Sigmoid colon (tissue), 4 donors: ENCODE measurements around the gene ARHGEF18.

Experiments used
- EP300 ChIP-seq, 4 donors: sonication (generic); formaldehyde crosslinking; IDR thresholded peaks; one replicate each; pipeline ENCODE4 v1.6.1; 2017; ENCODE audit warnings: antibody characterized with exemption in 4 of 4
- POLR2A ChIP-seq, 2 donors: fragments of 450-650 bp; IDR thresholded peaks; one replicate each; pipeline ENCODE4 v1.6.1; 2016; ENCODE audit warnings: antibody characterized with exemption in 2 of 2, mild to moderate bottlenecking in 2 of 2, moderate library complexity in 2 of 2
- POLR2AphosphoS5 ChIP-seq, 4 donors: sonication (generic); formaldehyde crosslinking; IDR thresholded peaks; one replicate each; pipeline ENCODE4 v1.6.1; 2017; ENCODE audit warnings: antibody characterized with exemption in 4 of 4
- TF ChIP-seq, protein P1 (sequence below), 4 experiments: fragments of 450-650 bp in 3 of 4; fragments of 200-600 bp in 1 of 4; IDR thresholded peaks; one replicate each; pipeline ENCODE4 v1.5.1; 2016 to 2019; ENCODE audit warnings: antibody characterized with exemption in 4 of 4, mild to moderate bottlenecking in 3 of 4, moderate library complexity in 2 of 4

GRCh38 chr19:7351861-7352260 is 3.1 kb downstream of the ARHGEF18 start:
- TF ChIP-seq, protein P1, sequence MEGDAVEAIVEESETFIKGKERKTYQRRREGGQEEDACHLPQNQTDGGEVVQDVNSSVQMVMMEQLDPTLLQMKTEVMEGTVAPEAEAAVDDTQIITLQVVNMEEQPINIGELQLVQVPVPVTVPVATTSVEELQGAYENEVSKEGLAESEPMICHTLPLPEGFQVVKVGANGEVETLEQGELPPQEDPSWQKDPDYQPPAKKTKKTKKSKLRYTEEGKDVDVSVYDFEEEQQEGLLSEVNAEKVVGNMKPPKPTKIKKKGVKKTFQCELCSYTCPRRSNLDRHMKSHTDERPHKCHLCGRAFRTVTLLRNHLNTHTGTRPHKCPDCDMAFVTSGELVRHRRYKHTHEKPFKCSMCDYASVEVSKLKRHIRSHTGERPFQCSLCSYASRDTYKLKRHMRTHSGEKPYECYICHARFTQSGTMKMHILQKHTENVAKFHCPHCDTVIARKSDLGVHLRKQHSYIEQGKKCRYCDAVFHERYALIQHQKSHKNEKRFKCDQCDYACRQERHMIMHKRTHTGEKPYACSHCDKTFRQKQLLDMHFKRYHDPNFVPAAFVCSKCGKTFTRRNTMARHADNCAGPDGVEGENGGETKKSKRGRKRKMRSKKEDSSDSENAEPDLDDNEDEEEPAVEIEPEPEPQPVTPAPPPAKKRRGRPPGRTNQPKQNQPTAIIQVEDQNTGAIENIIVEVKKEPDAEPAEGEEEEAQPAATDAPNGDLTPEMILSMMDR (IDR thresholded peaks at IDR 0.05), result no peak
- TF ChIP-seq EP300 (IDR thresholded peaks at IDR 0.05), result no peak
- no peak for TF ChIP-seq POLR2A (IDR thresholded peaks at IDR 0.05)
- no peak for TF ChIP-seq POLR2AphosphoS5 (IDR thresholded peaks at IDR 0.05)
